ENCODE results near the gene KCNJ4.

KCNJ4 gene

DNA sequence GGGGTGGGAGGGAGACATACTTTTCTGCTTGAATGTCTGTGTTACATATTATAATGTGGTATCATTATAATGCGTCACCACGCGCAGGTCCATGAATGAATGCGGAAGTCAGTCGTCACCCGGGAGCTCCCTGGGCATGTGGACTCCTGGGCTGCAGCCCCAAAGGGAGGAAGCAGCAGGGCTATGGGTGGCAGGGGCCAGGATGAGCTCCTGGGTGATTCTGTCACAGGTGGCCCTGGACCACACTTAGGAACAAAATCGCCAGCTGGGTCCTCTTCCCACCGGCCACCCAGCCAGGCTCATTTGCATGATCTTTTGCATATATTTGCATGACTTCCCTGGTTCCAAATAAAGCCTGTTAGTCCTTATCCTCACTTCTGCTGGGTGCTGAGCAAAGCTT, 51.2 kb downstream of the KCNJ4 start:
- no peaks in the 10 kb centered on the region for H3K9me3 ChIP-seq (ENCODE audit: control insufficient read depth, insufficient read depth, low read depth, low read length)
- no peak for TF ChIP-seq ZNF266 (tag by site-specific recombination; IDR thresholded peaks at IDR 0.05; ENCODE audit: low read depth)
- TF ChIP-seq ZBTB1 (tag by site-specific recombination; IDR thresholded peaks at IDR 0.05): no peak
- no peak for TF ChIP-seq KLF16 (tag by site-specific recombination; IDR thresholded peaks at IDR 0.05)
- no peak for TF ChIP-seq ZNF623 (tag by site-specific recombination; IDR thresholded peaks at IDR 0.05)
- no peak for TF ChIP-seq YY1 (tag by site-specific recombination; IDR thresholded peaks at IDR 0.05)
- no peak for TF ChIP-seq ZNF214 (tag by site-specific recombination; IDR thresholded peaks at IDR 0.05; ENCODE audit: borderline replicate concordance)
- TF ChIP-seq ZFP37 (tag by site-specific recombination; IDR thresholded peaks at IDR 0.05): no peak
- no peak for TF ChIP-seq WT1 (tag by site-specific recombination; IDR thresholded peaks at IDR 0.05)
- no peak for TF ChIP-seq ZNF701 (tag by site-specific recombination; IDR thresholded peaks at IDR 0.05)
- TF ChIP-seq OSR2 (tag by site-specific recombination; IDR thresholded peaks at IDR 0.05): no peak
- TF ChIP-seq, protein P1, sequence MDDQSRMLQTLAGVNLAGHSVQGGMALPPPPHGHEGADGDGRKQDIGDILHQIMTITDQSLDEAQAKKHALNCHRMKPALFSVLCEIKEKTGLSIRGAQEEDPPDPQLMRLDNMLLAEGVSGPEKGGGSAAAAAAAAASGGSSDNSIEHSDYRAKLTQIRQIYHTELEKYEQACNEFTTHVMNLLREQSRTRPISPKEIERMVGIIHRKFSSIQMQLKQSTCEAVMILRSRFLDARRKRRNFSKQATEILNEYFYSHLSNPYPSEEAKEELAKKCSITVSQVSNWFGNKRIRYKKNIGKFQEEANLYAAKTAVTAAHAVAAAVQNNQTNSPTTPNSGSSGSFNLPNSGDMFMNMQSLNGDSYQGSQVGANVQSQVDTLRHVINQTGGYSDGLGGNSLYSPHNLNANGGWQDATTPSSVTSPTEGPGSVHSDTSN (CRISPR knock-in tag; IDR thresholded peaks at IDR 0.05): no peak
- TF ChIP-seq ZNF843 (tag by site-specific recombination; IDR thresholded peaks at IDR 0.05): no peak
- POLR2A ChIA-PET: interaction anchor here (1.2 kb wide), 1 partner anchor 16 kb away, joined by 3 read pairs; no protein-coding TSS in a partner anchor
- no peak overlapping the region for H3K4me3 ChIP-seq (ENCODE audit: low read depth, low read length)
- CTCF ChIA-PET: no interaction called here
- H3K36me3 ChIP-seq (ENCODE audit: control insufficient read depth in 2 of 2, insufficient read depth in 1 of 2, low read length in 2 of 2): no peaks in the 10 kb centered on the region
- no peak overlapping the region for H3K27ac ChIP-seq (ENCODE audit: extremely low read depth, low read depth, low read length)
- peaks cover 9% of the 10 kb centered on the region for H3K4me1 ChIP-seq (ENCODE audit: control insufficient read depth, insufficient read depth, low read length)

DNA sequence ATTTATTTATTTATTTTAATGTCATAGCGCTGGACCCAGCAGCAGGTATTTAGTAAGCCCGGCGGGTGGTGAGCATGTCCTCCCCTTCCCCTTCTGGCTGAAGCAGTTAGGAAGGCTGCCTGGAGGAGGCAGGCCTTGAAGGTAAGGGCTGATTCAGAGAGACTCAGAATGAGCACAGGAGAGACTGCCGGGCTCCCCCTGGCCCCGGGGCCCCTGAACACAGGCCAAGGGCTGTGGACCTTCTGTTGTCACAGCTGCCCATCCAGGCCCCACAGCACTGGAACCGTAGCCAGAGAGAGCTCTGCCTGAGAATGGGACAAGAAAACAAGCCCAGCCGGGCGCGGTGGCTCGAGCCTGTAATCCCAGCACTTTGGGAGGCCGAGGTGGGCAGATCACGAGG, 52.8 kb downstream of the KCNJ4 start:
- ChIA-PET CTCF (interaction anchor here (0.7 to 1.8 kb wide), 2 partner anchors 11 to 350 kb away, joined by 3 to 5 read pairs; no protein-coding TSS in a partner anchor), POLR2A (interaction anchor here (1.5 kb wide), 2 partner anchors 84 to 97 kb away, joined by 4 to 5 read pairs; no protein-coding TSS in a partner anchor)
- no peaks in the 10 kb centered on the region for H3K36me3 ChIP-seq (ENCODE audit: control insufficient read depth in 2 of 2, insufficient read depth in 1 of 2, low read length in 2 of 2)
- no peak overlapping the region for H3K4me3 ChIP-seq (ENCODE audit: low read depth, low read length)
- no peaks in the 10 kb centered on the region for H3K9me3 ChIP-seq (ENCODE audit: control insufficient read depth, insufficient read depth, low read depth, low read length)
- no peak overlapping the region for H3K27ac ChIP-seq (ENCODE audit: extremely low read depth, low read depth, low read length)
- TF ChIP-seq ZBTB17 (tag by site-specific recombination; IDR thresholded peaks at IDR 0.05): no peak
- TF ChIP-seq RBAK (tag by site-specific recombination; IDR thresholded peaks at IDR 0.05): no peak
- no peak for TF ChIP-seq ZNF623 (tag by site-specific recombination; IDR thresholded peaks at IDR 0.05)
- TF ChIP-seq ZNF521 (tag by site-specific recombination; IDR thresholded peaks at IDR 0.05): no peak
- no peak for TF ChIP-seq SETDB1 (IDR thresholded peaks at IDR 0.05; ENCODE audit: insufficient read length, low read length)
- TF ChIP-seq ZNF544 (tag by site-specific recombination; IDR thresholded peaks at IDR 0.05): no peak
- TF ChIP-seq, protein P2, sequence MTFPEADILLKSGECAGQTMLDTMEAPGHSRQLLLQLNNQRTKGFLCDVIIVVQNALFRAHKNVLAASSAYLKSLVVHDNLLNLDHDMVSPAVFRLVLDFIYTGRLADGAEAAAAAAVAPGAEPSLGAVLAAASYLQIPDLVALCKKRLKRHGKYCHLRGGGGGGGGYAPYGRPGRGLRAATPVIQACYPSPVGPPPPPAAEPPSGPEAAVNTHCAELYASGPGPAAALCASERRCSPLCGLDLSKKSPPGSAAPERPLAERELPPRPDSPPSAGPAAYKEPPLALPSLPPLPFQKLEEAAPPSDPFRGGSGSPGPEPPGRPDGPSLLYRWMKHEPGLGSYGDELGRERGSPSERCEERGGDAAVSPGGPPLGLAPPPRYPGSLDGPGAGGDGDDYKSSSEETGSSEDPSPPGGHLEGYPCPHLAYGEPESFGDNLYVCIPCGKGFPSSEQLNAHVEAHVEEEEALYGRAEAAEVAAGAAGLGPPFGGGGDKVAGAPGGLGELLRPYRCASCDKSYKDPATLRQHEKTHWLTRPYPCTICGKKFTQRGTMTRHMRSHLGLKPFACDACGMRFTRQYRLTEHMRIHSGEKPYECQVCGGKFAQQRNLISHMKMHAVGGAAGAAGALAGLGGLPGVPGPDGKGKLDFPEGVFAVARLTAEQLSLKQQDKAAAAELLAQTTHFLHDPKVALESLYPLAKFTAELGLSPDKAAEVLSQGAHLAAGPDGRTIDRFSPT (tag by site-specific recombination; IDR thresholded peaks at IDR 0.05): no peak
- TF ChIP-seq, protein P3, sequence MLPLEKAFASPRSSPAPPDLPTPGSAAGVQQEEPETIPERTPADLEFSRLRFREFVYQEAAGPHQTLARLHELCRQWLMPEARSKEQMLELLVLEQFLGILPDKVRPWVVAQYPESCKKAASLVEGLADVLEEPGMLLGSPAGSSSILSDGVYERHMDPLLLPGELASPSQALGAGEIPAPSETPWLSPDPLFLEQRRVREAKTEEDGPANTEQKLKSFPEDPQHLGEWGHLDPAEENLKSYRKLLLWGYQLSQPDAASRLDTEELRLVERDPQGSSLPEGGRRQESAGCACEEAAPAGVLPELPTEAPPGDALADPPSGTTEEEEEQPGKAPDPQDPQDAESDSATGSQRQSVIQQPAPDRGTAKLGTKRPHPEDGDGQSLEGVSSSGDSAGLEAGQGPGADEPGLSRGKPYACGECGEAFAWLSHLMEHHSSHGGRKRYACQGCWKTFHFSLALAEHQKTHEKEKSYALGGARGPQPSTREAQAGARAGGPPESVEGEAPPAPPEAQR (tag by site-specific recombination; IDR thresholded peaks at IDR 0.05): no peak
- no peak for TF ChIP-seq ZNF214 (tag by site-specific recombination; IDR thresholded peaks at IDR 0.05; ENCODE audit: borderline replicate concordance)
- TF ChIP-seq ZNF354C (tag by site-specific recombination; IDR thresholded peaks at IDR 0.05; ENCODE audit: borderline replicate concordance, low read depth): no peak
- TF ChIP-seq ZBTB7A (tag by site-specific recombination; IDR thresholded peaks at IDR 0.05; ENCODE audit: low read depth): no peak
- peaks cover 9% of the 10 kb centered on the region for H3K4me1 ChIP-seq (ENCODE audit: control insufficient read depth, insufficient read depth, low read length)
